ENCODE data around the gene MAPK11.

Gene MAPK11

GRCh38 chr22:50269970-50270665 lies at the start of gene MAPK11:
TSS of gene MAPK11 (minus strand) at chr22:50270380. CDS start at chr22:50270292, 88 bp downstream.
- DNase-seq, result peak; percentile 86

GRCh38 chr22:50319503-50319951 lies 49.3 kb upstream of the MAPK11 start:
- DNase-seq, result no peak

GRCh38 chr22:50318698-50319411 lies 48.7 kb upstream of the MAPK11 start:
- peak; percentile 15 for DNase-seq

- peak; percentile 16 for DNase-seq
Observed at GRCh38 chr22:50318356-50318697, 48.1 kb upstream of the MAPK11 start.

GRCh38 chr22:50317674-50318073 lies 47.5 kb upstream of the MAPK11 start:
- DNase-seq, result peak; percentile 4

GRCh38 chr22:50317178-50317577 lies 47.0 kb upstream of the MAPK11 start:
- DNase-seq, result peak; percentile 11

- no peak for DNase-seq
Observed at GRCh38 chr22:50316114-50317065, 46.2 kb upstream of the MAPK11 start.

- DNase-seq, result peak; percentile 6
Observed at GRCh38 chr22:50315289-50316113, 45.3 kb upstream of the MAPK11 start.

GRCh38 chr22:50314455-50315288 lies 44.5 kb upstream of the MAPK11 start:
- peak; percentile 9 for DNase-seq

GRCh38 chr22:50314081-50314454 lies 43.9 kb upstream of the MAPK11 start:
- DNase-seq, result no peak

- no peak for DNase-seq
Observed at GRCh38 chr22:50313600-50313999, 43.4 kb upstream of the MAPK11 start.

- DNase-seq, result no peak
Observed at GRCh38 chr22:50313021-50313420, 42.8 kb upstream of the MAPK11 start.

GRCh38 chr22:50312371-50312770 lies 42.2 kb upstream of the MAPK11 start:
- DNase-seq, result no peak

GRCh38 chr22:50311606-50312351 lies 41.6 kb upstream of the MAPK11 start:
- DNase-seq, result no peak

GRCh38 chr22:50310949-50311444 lies 40.8 kb upstream of the MAPK11 start:
- no peak for DNase-seq

- no peak for DNase-seq
Observed at GRCh38 chr22:50310031-50310722, 40.0 kb upstream of the MAPK11 start.

GRCh38 chr22:50309601-50309991 lies 39.4 kb upstream of the MAPK11 start:
- no peak for DNase-seq

GRCh38 chr22:50308986-50309600 lies 38.9 kb upstream of the MAPK11 start:
- DNase-seq, result no peak

GRCh38 chr22:50308597-50308935 lies 38.4 kb upstream of the MAPK11 start:
- no peak for DNase-seq

All from 8988T (cell line).